GM13977 (cell line): ENCODE data around the gene KIFAP3.
"Not testable (repeated sequence)": the region's sequence is repeated elsewhere in the genome, so short reads cannot be mapped to it uniquely, and the experiment has no call there.

Experiments
- DNase-seq: peaks from one replicate; pipeline ENCODE4 v3.0.0; 2012; ENCODE audit warnings: low spot score
- in situ Hi-C: fragments of 300-500 bp; cut with MboI; formaldehyde crosslinking; loops from one replicate; pipeline ENCODE4 v1.12.0; 2022; ENCODE audit warnings: low sequenced_read_pairs, low pct_unique_long_range_greater_than_20kb, mixed read lengths, inconsistent platforms; ENCODE audit not compliant: unreplicated experiment
- TF ChIP-seq, protein P1 (sequence below): IDR thresholded peaks from 2 replicates; pipeline ENCODE4 v1.5.1; 2012; ENCODE audit warnings: mild to moderate bottlenecking, control low read depth; ENCODE audit not compliant: insufficient read depth; ENCODE audit errors: extremely low read depth, missing control alignments

Gene KIFAP3

DNA sequence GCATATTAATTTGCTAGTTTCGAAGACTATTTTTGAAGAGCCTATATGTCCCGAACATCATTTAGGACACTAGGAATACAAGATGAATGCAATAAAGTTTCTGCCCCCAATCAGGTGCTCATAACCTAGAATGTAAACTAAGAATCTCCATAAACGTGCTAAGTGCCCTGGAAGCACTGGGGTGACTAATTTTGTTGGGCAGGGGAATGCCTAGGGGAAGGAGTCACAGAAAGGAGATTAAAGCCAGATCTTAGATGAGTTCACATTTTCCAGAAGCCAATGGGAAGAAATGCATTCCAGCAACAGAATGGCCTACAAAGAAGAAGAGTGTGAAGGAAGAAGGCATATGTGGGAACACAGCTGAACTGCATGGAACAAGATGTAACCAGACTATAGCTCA, 200.3 kb downstream of the KIFAP3 start:
- no peak for DNase-seq
- TF ChIP-seq, protein P1, sequence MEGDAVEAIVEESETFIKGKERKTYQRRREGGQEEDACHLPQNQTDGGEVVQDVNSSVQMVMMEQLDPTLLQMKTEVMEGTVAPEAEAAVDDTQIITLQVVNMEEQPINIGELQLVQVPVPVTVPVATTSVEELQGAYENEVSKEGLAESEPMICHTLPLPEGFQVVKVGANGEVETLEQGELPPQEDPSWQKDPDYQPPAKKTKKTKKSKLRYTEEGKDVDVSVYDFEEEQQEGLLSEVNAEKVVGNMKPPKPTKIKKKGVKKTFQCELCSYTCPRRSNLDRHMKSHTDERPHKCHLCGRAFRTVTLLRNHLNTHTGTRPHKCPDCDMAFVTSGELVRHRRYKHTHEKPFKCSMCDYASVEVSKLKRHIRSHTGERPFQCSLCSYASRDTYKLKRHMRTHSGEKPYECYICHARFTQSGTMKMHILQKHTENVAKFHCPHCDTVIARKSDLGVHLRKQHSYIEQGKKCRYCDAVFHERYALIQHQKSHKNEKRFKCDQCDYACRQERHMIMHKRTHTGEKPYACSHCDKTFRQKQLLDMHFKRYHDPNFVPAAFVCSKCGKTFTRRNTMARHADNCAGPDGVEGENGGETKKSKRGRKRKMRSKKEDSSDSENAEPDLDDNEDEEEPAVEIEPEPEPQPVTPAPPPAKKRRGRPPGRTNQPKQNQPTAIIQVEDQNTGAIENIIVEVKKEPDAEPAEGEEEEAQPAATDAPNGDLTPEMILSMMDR, result no peak
- in situ Hi-C loops, result no loop called here

DNA sequence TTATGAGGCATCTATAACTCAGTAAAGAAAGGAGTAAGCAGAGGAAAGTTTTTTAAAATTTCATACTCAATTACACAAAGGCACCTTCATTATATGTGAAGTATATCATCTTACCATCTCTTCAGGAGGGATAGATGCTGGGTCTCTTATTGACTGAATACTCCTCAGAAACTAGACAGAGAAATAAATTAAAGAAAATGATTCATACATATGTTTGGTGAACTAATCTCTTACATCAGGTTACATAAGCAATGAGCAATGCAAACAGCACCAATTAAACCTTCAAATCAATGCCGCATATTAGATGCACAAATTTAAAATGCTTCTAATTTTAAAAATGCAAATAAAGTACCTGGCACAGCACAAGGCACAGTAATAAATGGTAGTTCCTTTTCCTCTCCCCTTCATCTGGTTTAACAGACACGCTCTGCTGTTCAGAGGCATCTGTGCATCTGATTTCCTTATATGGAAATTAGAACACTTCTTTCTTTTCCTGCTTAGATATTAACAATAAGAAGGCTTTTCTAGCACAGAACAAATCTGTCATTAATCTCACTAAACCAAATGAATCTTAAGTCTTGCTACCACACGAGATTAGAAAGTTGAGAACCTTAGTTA, 200.8 kb downstream of the KIFAP3 start:
- DNase-seq, result no peak
- in situ Hi-C loops, result no loop called here
- TF ChIP-seq, protein P1, result no peak

DNA sequence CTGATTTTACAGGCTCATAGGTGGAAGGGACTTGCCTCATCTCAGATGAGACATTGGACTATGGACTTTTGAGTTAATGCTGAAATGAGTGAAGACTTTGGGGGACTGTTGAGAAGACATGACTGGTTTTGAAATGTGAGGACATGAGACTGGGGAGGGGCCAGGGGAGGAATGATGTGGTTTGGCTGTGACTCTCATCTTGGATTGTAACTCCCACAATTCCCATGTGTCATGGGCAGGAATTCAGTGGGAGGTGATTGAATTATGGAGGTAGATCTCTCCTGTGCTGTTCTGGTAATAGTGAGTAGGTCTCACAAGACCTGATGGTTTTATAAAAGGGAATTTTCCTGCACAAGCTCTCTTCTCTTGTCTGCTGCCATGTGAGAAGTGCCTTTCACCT, 201.6 kb downstream of the KIFAP3 start:
- in situ Hi-C loops, result no loop called here

DNA sequence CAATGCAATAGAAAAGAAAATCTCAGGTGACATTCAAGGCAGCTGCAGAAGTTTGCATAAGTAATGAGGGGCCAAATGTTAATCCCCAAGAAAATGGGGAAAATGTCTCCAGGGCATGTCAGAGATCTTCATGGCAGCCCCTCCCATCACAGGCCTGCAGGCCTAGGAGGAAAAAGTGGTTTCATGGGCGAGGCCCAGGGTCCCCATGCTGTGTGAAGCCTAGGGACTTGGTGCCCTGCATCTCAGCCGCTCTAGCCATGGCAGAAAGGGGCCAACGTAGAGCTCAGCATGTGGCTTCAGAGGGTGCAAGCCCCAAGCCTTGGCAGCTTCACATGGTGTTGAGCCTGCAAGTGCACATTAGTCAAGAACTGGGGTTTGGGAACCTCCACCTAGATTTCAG, 202.5 kb downstream of the KIFAP3 start:
- DNase-seq, in situ Hi-C loops: not testable (repeated sequence)

More for the DNA sequence above, 201.6 kb downstream of the KIFAP3 start:
- DNase-seq, result no peak
- TF ChIP-seq, protein P1, result no peak
